Activated T-cell treated with anti-CD3 and anti-CD28 coated beads, Interleukin-2, amount 50 U/mL, for 72 hours (primary cell): Measurements from ENCODE around the gene GTSF1L. TPM values are rescaled to one million over a fixed set of nuclear protein-coding genes. Genes with fewer than 3 reads are reported as not detected.

ENCODE experiments used
- ATAC-seq, 2 donors: fragments of 150-1000 bp; cut with Tn5 transposase; replicated peaks in 1 of 2; 2 replicates each; pipeline ENCODE4 v1.10.0; 2021; ENCODE audit warnings: moderate library complexity in 2 of 2, mild to moderate bottlenecking in 1 of 2
- DNase-seq, 2 donors: peaks; one replicate each; pipeline ENCODE4 v3.0.0; 2021 to 2022; ENCODE audit warnings: mixed read lengths in 1 of 2
- H3K27ac Mint-ChIP-seq: one replicate; pipeline ENCODE4 v1.8.0; 2022; ENCODE audit warnings: mild to moderate bottlenecking, moderate library complexity, mixed read lengths
- H3K27me3 Mint-ChIP-seq: one replicate; pipeline ENCODE4 v1.8.0; 2022; ENCODE audit warnings: low read depth, mixed read lengths
- H3K36me3 Mint-ChIP-seq, 2 donors: one replicate each; pipeline ENCODE4 v1.8.0; 2022; ENCODE audit warnings: mixed read lengths in 2 of 2, mild to moderate bottlenecking in 1 of 2; ENCODE audit not compliant: insufficient read depth in 2 of 2
- H3K4me1 Mint-ChIP-seq: one replicate; pipeline ENCODE4 v1.8.0; 2022; ENCODE audit warnings: low read depth, mixed read lengths
- H3K4me3 Mint-ChIP-seq, 2 donors: one replicate each; pipeline ENCODE4 v1.8.0; 2022; ENCODE audit warnings: mild to moderate bottlenecking in 2 of 2, mixed read lengths in 2 of 2, moderate library complexity in 2 of 2
- H3K9me3 Mint-ChIP-seq, 2 donors: one replicate each; pipeline ENCODE4 v1.8.0; 2022; ENCODE audit warnings: mixed read lengths in 2 of 2
- total RNA-seq, 2 donors: library from RNA; stranded (reverse); gene quantifications; one replicate each; pipeline ENCODE4 v1.2.3, GENCODE V29; 2022

GTSF1L gene
- total RNA-seq, 2 donors from 2014 or later = not detected

- Mint-ChIP-seq H3K27me3 (no peaks in the 10 kb centered on the region), H3K9me3 (no peaks in the 10 kb centered on the region), H3K4me1 (peaks cover 8% of the 10 kb centered on the region), H3K27ac (no peak overlapping the region), H3K4me3 (no peak overlapping the region), H3K36me3 (peaks cover 9 to 24% of the 10 kb centered on the region in 2 donors)
- peak in 1 of 2 donors; percentile 50 for ATAC-seq
- DNase-seq = no peak
Observed at GRCh38 chr20:43699941-43700565, 26.7 kb downstream of the GTSF1L start.

GRCh38 chr20:43695571-43695970, 31.2 kb downstream of the GTSF1L start:
- DNase-seq (no peak), ATAC-seq (no peak)
- peaks cover 8 to 26% of the 10 kb centered on the region in 2 donors for H3K36me3 Mint-ChIP-seq
- no peak overlapping the region for H3K4me3 Mint-ChIP-seq
- H3K9me3 Mint-ChIP-seq = no peaks in the 10 kb centered on the region
- no peak overlapping the region for H3K27ac Mint-ChIP-seq
- H3K4me1 Mint-ChIP-seq = peaks cover 8% of the 10 kb centered on the region
- no peaks in the 10 kb centered on the region for H3K27me3 Mint-ChIP-seq

GRCh38 chr20:43694763-43695162, 32.0 kb downstream of the GTSF1L start:
- H3K4me3 Mint-ChIP-seq = no peak overlapping the region
- ATAC-seq (no peak), DNase-seq (no peak)
- no peaks in the 10 kb centered on the region for H3K27me3 Mint-ChIP-seq
- H3K36me3 Mint-ChIP-seq = peaks cover 5 to 20% of the 10 kb centered on the region in 2 donors
- peak overlapping the region; percentile 74 for H3K27ac Mint-ChIP-seq
- H3K4me1 Mint-ChIP-seq = peaks cover 8% of the 10 kb centered on the region
- no peaks in the 10 kb centered on the region for H3K9me3 Mint-ChIP-seq

GRCh38 chr20:43691928-43692524, 34.8 kb downstream of the GTSF1L start:
- DNase-seq (peak; percentile 68 to 75), ATAC-seq (peak; percentile 54 to 58)
- Mint-ChIP-seq H3K27ac (no peak overlapping the region), H3K4me1 (peaks cover 14% of the 10 kb centered on the region), H3K27me3 (no peaks in the 10 kb centered on the region), H3K36me3 (peaks cover 2 to 16% of the 10 kb centered on the region in 2 donors), H3K4me3 (no peak overlapping the region), H3K9me3 (no peaks in the 10 kb centered on the region)

GRCh38 chr20:43690943-43691598, 35.7 kb downstream of the GTSF1L start:
- DNase-seq (no peak), ATAC-seq (no peak)
- Mint-ChIP-seq H3K4me1 (peaks cover 14% of the 10 kb centered on the region), H3K27ac (no peak overlapping the region), H3K9me3 (no peaks in the 10 kb centered on the region), H3K27me3 (no peaks in the 10 kb centered on the region), H3K36me3 (peaks cover 2 to 15% of the 10 kb centered on the region in 2 donors), H3K4me3 (no peak overlapping the region)

- DNase-seq (no peak), ATAC-seq (peak in 1 of 2 donors; percentile 27)
- peaks cover 14% of the 10 kb centered on the region for H3K4me1 Mint-ChIP-seq
- peak overlapping the region; percentile 6 for H3K27ac Mint-ChIP-seq
- H3K36me3 Mint-ChIP-seq = peaks cover 0 to 12% of the 10 kb centered on the region in 2 donors
- no peaks in the 10 kb centered on the region for H3K9me3 Mint-ChIP-seq
- no peaks in the 10 kb centered on the region for H3K27me3 Mint-ChIP-seq
- no peak overlapping the region for H3K4me3 Mint-ChIP-seq
Observed at GRCh38 chr20:43689165-43689564, 37.6 kb downstream of the GTSF1L start.

GRCh38 chr20:43686820-43687219, 40.0 kb downstream of the GTSF1L start:
- H3K36me3 Mint-ChIP-seq = peaks cover 0 to 13% of the 10 kb centered on the region in 2 donors
- H3K9me3 Mint-ChIP-seq = no peaks in the 10 kb centered on the region
- no peaks in the 10 kb centered on the region for H3K27me3 Mint-ChIP-seq
- ATAC-seq = no peak
- DNase-seq = no peak
- no peak overlapping the region for H3K4me3 Mint-ChIP-seq
- no peak overlapping the region for H3K27ac Mint-ChIP-seq
- H3K4me1 Mint-ChIP-seq = peaks cover 21% of the 10 kb centered on the region

GRCh38 chr20:43682446-43682845, 44.4 kb downstream of the GTSF1L start:
- Mint-ChIP-seq H3K36me3 (peaks cover 3 to 18% of the 10 kb centered on the region in 2 donors), H3K27ac (no peak overlapping the region), H3K4me1 (peaks cover 19% of the 10 kb centered on the region), H3K4me3 (no peak overlapping the region), H3K9me3 (no peaks in the 10 kb centered on the region), H3K27me3 (no peaks in the 10 kb centered on the region)
- no peak for DNase-seq
- ATAC-seq = no peak

GRCh38 chr20:43681991-43682410, 44.8 kb downstream of the GTSF1L start:
- Mint-ChIP-seq H3K4me1 (peaks cover 19% of the 10 kb centered on the region), H3K9me3 (no peaks in the 10 kb centered on the region), H3K27ac (no peak overlapping the region), H3K4me3 (no peak overlapping the region), H3K36me3 (peaks cover 6 to 19% of the 10 kb centered on the region in 2 donors), H3K27me3 (no peaks in the 10 kb centered on the region)
- ATAC-seq (peak in 1 of 2 donors; percentile 59), DNase-seq (no peak)

- no peak overlapping the region for H3K4me3 Mint-ChIP-seq
- ATAC-seq (no peak), DNase-seq (no peak)
- no peaks in the 10 kb centered on the region for H3K9me3 Mint-ChIP-seq
- H3K27me3 Mint-ChIP-seq = no peaks in the 10 kb centered on the region
- no peak overlapping the region for H3K27ac Mint-ChIP-seq
- peaks cover 19% of the 10 kb centered on the region for H3K4me1 Mint-ChIP-seq
- H3K36me3 Mint-ChIP-seq = peaks cover 6 to 22% of the 10 kb centered on the region in 2 donors
Observed at GRCh38 chr20:43681468-43681942, 45.3 kb downstream of the GTSF1L start.

GRCh38 chr20:43680981-43681380, 45.8 kb downstream of the GTSF1L start:
- Mint-ChIP-seq H3K4me3 (no peak overlapping the region), H3K36me3 (peaks cover 9 to 25% of the 10 kb centered on the region in 2 donors), H3K9me3 (no peaks in the 10 kb centered on the region), H3K27me3 (no peaks in the 10 kb centered on the region), H3K4me1 (peaks cover 19% of the 10 kb centered on the region), H3K27ac (no peak overlapping the region)
- ATAC-seq = no peak
- no peak for DNase-seq

- ATAC-seq (no peak), DNase-seq (no peak)
- H3K9me3 Mint-ChIP-seq = peaks cover 0 to 2% of the 10 kb centered on the region in 2 donors
- no peak overlapping the region for H3K27ac Mint-ChIP-seq
- H3K4me1 Mint-ChIP-seq = peaks cover 7% of the 10 kb centered on the region
- H3K27me3 Mint-ChIP-seq = no peaks in the 10 kb centered on the region
- H3K4me3 Mint-ChIP-seq = no peak overlapping the region
- peaks cover 15 to 37% of the 10 kb centered on the region in 2 donors for H3K36me3 Mint-ChIP-seq
Observed at GRCh38 chr20:43676368-43676767, 50.4 kb downstream of the GTSF1L start.
